ENCODE data around the gene ADCY2. TPM values are rescaled to one million over a fixed set of nuclear protein-coding genes. Genes with fewer than 3 reads are reported as not detected.

The ADCY2 gene
- total and polyA plus RNA-seq, 2 experiments from 2014 or later = 23.8 to 74.9 TPM

- TF ChIP-seq, protein P1, sequence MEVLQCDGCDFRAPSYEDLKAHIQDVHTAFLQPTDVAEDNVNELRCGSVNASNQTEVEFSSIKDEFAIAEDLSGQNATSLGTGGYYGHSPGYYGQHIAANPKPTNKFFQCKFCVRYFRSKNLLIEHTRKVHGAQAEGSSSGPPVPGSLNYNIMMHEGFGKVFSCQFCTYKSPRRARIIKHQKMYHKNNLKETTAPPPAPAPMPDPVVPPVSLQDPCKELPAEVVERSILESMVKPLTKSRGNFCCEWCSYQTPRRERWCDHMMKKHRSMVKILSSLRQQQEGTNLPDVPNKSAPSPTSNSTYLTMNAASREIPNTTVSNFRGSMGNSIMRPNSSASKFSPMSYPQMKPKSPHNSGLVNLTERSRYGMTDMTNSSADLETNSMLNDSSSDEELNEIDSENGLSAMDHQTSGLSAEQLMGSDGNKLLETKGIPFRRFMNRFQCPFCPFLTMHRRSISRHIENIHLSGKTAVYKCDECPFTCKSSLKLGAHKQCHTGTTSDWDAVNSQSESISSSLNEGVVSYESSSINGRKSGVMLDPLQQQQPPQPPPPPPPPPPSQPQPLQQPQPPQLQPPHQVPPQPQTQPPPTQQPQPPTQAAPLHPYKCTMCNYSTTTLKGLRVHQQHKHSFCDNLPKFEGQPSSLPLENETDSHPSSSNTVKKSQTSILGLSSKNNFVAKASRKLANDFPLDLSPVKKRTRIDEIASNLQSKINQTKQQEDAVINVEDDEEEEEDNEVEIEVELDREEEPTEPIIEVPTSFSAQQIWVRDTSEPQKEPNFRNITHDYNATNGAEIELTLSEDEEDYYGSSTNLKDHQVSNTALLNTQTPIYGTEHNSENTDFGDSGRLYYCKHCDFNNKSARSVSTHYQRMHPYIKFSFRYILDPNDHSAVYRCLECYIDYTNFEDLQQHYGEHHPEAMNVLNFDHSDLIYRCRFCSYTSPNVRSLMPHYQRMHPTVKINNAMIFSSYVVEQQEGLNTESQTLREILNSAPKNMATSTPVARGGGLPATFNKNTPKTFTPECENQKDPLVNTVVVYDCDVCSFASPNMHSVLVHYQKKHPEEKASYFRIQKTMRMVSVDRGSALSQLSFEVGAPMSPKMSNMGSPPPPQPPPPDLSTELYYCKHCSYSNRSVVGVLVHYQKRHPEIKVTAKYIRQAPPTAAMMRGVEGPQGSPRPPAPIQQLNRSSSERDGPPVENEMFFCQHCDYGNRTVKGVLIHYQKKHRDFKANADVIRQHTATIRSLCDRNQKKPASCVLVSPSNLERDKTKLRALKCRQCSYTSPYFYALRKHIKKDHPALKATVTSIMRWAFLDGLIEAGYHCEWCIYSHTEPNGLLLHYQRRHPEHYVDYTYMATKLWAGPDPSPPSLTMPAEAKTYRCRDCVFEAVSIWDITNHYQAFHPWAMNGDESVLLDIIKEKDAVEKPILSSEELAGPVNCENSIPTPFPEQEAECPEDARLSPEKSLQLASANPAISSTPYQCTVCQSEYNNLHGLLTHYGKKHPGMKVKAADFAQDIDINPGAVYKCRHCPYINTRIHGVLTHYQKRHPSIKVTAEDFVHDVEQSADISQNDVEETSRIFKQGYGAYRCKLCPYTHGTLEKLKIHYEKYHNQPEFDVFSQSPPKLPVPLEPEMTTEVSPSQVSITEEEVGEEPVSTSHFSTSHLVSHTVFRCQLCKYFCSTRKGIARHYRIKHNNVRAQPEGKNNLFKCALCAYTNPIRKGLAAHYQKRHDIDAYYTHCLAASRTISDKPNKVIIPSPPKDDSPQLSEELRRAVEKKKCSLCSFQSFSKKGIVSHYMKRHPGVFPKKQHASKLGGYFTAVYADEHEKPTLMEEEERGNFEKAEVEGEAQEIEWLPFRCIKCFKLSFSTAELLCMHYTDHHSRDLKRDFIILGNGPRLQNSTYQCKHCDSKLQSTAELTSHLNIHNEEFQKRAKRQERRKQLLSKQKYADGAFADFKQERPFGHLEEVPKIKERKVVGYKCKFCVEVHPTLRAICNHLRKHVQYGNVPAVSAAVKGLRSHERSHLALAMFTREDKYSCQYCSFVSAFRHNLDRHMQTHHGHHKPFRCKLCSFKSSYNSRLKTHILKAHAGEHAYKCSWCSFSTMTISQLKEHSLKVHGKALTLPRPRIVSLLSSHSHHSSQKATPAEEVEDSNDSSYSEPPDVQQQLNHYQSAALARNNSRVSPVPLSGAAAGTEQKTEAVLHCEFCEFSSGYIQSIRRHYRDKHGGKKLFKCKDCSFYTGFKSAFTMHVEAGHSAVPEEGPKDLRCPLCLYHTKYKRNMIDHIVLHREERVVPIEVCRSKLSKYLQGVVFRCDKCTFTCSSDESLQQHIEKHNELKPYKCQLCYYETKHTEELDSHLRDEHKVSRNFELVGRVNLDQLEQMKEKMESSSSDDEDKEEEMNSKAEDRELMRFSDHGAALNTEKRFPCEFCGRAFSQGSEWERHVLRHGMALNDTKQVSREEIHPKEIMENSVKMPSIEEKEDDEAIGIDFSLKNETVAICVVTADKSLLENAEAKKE (CRISPR knock-in tag; IDR thresholded peaks at IDR 0.05) = no peak
- TF ChIP-seq EZH2phosphoT487 (IDR thresholded peaks at IDR 0.05; ENCODE audit: unreplicated experiment) (no peak), CREB1 (CRISPR knock-in tag; IDR thresholded peaks at IDR 0.05; ENCODE audit: low read depth) (no peak), STAT1 (IDR thresholded peaks at IDR 0.05; ENCODE audit: unreplicated experiment) (no peak), POLR2AphosphoS5 (IDR thresholded peaks at IDR 0.05; ENCODE audit: low read depth) (no peak), ZNF331 (CRISPR knock-in tag; IDR thresholded peaks at IDR 0.05; ENCODE audit: low read depth) (no peak), CTCF (conservative IDR thresholded peaks at IDR 0.05; ENCODE audit: low read depth in 2 of 2) (no peak), JUNB (IDR thresholded peaks at IDR 0.05; ENCODE audit: unreplicated experiment) (no peak), ZNF114 (CRISPR knock-in tag; IDR thresholded peaks at IDR 0.05) (no peak), NANOG (IDR thresholded peaks at IDR 0.05; ENCODE audit: borderline replicate concordance) (no peak), REST (IDR thresholded peaks at IDR 0.05; ENCODE audit: unreplicated experiment) (no peak), EZH2 (IDR thresholded peaks at IDR 0.05; ENCODE audit: low read depth, unreplicated experiment) (no peak)
- TF ChIP-seq, protein P2, sequence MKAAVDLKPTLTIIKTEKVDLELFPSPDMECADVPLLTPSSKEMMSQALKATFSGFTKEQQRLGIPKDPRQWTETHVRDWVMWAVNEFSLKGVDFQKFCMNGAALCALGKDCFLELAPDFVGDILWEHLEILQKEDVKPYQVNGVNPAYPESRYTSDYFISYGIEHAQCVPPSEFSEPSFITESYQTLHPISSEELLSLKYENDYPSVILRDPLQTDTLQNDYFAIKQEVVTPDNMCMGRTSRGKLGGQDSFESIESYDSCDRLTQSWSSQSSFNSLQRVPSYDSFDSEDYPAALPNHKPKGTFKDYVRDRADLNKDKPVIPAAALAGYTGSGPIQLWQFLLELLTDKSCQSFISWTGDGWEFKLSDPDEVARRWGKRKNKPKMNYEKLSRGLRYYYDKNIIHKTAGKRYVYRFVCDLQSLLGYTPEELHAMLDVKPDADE (IDR thresholded peaks at IDR 0.05) = no peak
- Histone ChIP-seq H3K27ac (ENCODE audit: low read depth) (peak overlapping the region; percentile 32; the same call in 1 of the 2 replicates), H3K79me2 (replicated peaks; ENCODE audit: insufficient read depth) (no peaks in the 10 kb centered on the region), H3K4me1 (ENCODE audit: insufficient read depth) (peaks cover 8% of the 10 kb centered on the region; the same call in 1 of the 2 replicates), H3K36me3 (ENCODE audit: insufficient read depth) (peaks cover 3% of the 10 kb centered on the region; the same call in 1 of the 2 replicates), H2AFZ (no peak overlapping the region), H3F3A (replicated peaks; ENCODE audit: low read depth) (no peaks in the 10 kb centered on the region), H3K4me2 (no peak overlapping the region), H4K20me1 (replicated peaks; ENCODE audit: insufficient read depth) (no peaks in the 10 kb centered on the region), H3K27me3 (ENCODE audit: insufficient read depth) (no peaks in the 10 kb centered on the region), H3K4me3 (no peak overlapping the region), H3K9me2 (ENCODE audit: insufficient read depth) (no peaks in the 10 kb centered on the region; the same call in 1 of the 2 replicates)
- peak overlapping the region; percentile 36 for H3K27ac Mint-ChIP-seq
- H3K4me1 Mint-ChIP-seq = peaks cover 45% of the 10 kb centered on the region
- no peak for ATAC-seq
- no peaks in the 10 kb centered on the region; the same call in 2 of the 3 replicates for H3K9me3 Mint-ChIP-seq
- H3K36me3 Mint-ChIP-seq (ENCODE audit: low read depth) = peaks cover 40% of the 10 kb centered on the region
- H3K4me3 Mint-ChIP-seq = no peak overlapping the region
- peaks cover 6% of the 10 kb centered on the region for H3K27me3 Mint-ChIP-seq (ENCODE audit: insufficient read depth, low read depth, poor library complexity)
- no peak for DNase-seq (ENCODE audit: low spot score)
Observed at GRCh38 chr5:7793895-7794294, 398.0 kb downstream of the ADCY2 start.

Measured in GM23338 (cell line).